Putamen (tissue), 1 donor: ENCODE measurements around the gene SLC22A12.
"Not testable (repeated sequence)": the region's sequence is repeated elsewhere in the genome, so short reads cannot be mapped to it uniquely, and the experiment has no call there.

Experiments
- DNase-seq: peaks from one replicate; pipeline ENCODE4 v3.0.0-alpha.2; 2016; ENCODE audit warnings: low spot score

The SLC22A12 gene

GRCh38 chr11:64590763-64591221, at the start of gene SLC22A12:
SLC22A12 (plus strand) TSS chr11:64591220; CDS start chr11:64591557, 337 bp downstream.
- DNase-seq = no peak

GRCh38 chr11:64542172-64543125, 48.6 kb upstream of the SLC22A12 start:
- no peak for DNase-seq

- DNase-seq = no peak
Measured at GRCh38 chr11:64543818-64544217, 47.2 kb upstream of the SLC22A12 start.

GRCh38 chr11:64544616-64545296, 46.3 kb upstream of the SLC22A12 start:
- no peak for DNase-seq

- DNase-seq = no peak
Measured at GRCh38 chr11:64545619-64546018, 45.4 kb upstream of the SLC22A12 start.

- no peak for DNase-seq
Measured at GRCh38 chr11:64546176-64546575, 44.8 kb upstream of the SLC22A12 start.

GRCh38 chr11:64546600-64546999, 44.4 kb upstream of the SLC22A12 start:
- DNase-seq = no peak

- DNase-seq = no peak
Measured at GRCh38 chr11:64549969-64550368, 41.1 kb upstream of the SLC22A12 start.

- no peak for DNase-seq
Measured at GRCh38 chr11:64553554-64554201, 37.3 kb upstream of the SLC22A12 start.

- DNase-seq = no peak
Measured at GRCh38 chr11:64556044-64556720, 34.8 kb upstream of the SLC22A12 start.

GRCh38 chr11:64556721-64557250, 34.2 kb upstream of the SLC22A12 start:
- no peak for DNase-seq

- no peak for DNase-seq
Measured at GRCh38 chr11:64558065-64558745, 32.8 kb upstream of the SLC22A12 start.

GRCh38 chr11:64558869-64559268, 32.2 kb upstream of the SLC22A12 start:
- DNase-seq = no peak

- DNase-seq = no peak
Measured at GRCh38 chr11:64559351-64560138, 31.5 kb upstream of the SLC22A12 start.

GRCh38 chr11:64560139-64560771, 30.8 kb upstream of the SLC22A12 start:
- DNase-seq = no peak

GRCh38 chr11:64560941-64561340, 30.1 kb upstream of the SLC22A12 start:
- DNase-seq = no peak

- not testable (repeated sequence) for DNase-seq
Measured at GRCh38 chr11:64561429-64561828, 29.6 kb upstream of the SLC22A12 start.

GRCh38 chr11:64561984-64562722, 28.9 kb upstream of the SLC22A12 start:
- DNase-seq = no peak
